Fibroblast of skin of left biceps (primary cell): ENCODE data around the gene PRDM5.
A peak's percentile ranks its signal among the peaks of the same experiment; 100 is the strongest.

Experiments
- DNase-seq, 2 experiments: peaks; one replicate each; pipeline ENCODE4 v3.0.0-alpha.2; 2013; ENCODE audit warnings: low read depth in 2 of 2

PRDM5 gene

DNA sequence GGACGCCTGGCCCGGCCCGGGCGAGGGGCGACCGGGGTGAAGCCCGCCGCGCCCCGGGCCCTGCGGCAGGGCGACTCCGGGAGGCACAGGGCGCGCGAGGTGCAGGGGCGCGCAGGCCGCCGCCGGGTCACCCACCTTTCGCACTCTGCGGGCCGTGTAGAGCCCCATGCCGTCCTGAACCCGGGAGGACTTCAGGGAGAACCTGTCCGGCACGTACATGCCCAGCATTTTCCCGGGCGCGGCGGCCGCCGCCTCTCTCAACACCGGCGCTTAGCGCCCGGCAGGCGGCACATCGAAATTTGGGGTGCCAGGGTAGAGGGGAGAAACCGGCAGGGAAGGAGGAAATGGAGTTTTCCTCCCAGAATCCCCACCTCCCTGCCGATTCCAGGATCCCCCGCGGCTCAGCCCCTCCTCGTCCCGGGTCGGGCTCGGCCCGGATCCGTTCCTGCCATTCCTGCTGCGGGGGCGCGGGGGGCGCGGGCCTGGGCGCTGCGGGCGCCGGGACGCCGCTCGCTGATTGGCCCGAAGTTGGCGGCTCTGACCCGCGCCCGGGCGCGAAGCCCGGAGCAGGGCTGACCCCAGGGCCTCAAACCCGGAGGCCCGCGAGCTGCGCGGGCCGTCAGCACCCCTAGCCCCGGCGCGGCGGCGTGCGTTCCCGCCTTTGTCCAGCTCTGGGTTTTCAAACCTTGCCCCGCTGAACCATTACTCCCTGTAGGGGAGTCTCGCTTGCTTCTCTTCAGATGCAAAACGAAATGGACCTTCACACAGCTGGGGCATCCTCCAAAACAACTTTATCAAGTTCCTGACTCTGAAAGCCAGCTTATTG is at the start of gene PRDM5:
TSS of gene PRDM5 (minus strand) at position 346 of the 826 bp plus-strand sequence. CDS start at position 228, 118 bp downstream.
- peak; percentile 13 to 21 for DNase-seq

DNA sequence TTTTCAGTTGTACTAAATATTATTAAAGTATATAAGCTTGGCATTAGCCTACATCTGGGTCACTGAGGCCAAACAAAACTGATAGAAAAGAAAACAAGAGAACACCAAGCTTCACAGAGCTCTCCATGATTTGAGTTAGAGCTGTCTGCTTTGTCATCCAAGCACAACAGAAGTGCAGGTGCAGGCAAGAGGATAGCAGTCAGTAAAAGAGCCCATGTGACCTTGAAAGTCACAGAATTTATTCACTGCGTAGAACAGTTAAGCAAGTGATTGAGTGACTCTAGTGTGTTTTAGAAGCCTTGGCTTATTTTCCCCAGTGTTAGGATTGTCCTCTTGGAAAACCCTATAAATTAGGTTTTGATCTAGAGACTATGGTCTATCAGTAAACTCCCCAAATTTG is 49.4 kb upstream of the PRDM5 start:
- DNase-seq = no peak

- DNase-seq = no peak
These were observed 43.4 kb upstream of the PRDM5 start for GRCh38 chr4:120965938-120966337.

- no peak for DNase-seq
These were observed 42.1 kb upstream of the PRDM5 start for GRCh38 chr4:120964596-120964995.

DNA sequence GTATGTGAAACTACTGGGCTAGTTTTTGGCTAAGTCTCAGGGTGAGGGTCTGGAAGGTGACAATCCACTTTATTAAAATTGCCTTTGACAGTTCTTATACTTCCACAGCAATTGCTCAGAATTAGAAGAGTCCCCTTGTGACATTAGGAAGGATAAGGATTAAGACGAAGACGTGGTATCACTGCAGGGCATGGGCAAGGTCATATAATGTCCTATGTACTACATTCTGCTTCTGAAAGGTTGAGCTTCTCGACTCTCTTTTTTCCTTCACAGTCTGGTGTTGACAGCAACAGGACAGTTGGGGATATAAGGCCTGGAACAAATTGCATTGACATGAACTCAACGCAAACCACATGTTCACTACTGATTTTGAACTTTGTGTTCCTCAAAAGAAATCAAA is 40.9 kb upstream of the PRDM5 start:
- DNase-seq = no peak

DNA sequence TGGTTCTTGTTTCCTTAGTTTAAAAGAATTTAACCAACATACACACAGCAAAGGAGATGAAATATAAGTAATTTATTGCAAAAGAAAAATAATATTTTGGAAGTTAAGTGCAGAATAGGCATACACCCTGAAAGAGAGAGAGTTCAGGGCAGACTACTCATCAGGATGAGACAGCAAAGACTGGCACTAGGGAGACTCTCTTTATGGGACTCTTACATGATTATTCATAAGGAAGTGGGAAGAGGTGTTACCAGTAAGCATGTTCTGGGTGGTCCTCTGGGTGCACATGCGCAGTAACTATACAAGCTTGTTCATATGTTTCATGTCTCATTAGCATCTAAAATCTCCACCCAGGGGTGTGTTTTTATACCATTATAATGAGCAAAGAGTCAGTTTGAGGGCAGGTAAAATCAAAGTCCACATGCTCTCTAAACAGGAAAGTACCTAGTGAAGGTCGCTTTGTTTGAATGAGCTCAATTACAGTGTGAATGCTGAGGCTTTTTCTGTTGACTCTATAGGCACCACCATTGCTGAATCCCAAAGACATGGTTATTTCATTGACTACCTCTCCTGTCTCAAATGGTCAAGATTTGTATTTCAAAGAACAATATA is 38.2 kb upstream of the PRDM5 start:
- no peak for DNase-seq

- no peak for DNase-seq
These were observed 25.9 kb upstream of the PRDM5 start for GRCh38 chr4:120948382-120948781.

DNA sequence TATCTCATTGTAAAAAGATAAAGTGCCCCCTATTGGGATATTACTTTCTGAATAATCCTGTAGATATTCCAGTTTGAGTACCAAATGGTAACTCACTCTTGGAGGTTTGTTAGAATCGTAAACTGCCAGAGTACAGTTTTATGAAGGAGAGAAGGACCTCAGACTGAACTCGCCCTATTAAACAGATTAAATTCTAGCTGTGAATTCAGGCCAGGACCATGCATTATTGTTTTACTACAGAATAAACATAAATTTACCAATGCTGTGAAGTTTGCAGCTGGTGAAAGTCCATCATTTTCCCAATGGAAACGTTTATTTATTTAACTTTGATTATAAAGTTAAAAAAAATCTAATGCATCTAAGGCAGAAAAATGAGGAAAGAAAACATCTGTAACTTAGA is 20.2 kb upstream of the PRDM5 start:
- no peak for DNase-seq

DNA sequence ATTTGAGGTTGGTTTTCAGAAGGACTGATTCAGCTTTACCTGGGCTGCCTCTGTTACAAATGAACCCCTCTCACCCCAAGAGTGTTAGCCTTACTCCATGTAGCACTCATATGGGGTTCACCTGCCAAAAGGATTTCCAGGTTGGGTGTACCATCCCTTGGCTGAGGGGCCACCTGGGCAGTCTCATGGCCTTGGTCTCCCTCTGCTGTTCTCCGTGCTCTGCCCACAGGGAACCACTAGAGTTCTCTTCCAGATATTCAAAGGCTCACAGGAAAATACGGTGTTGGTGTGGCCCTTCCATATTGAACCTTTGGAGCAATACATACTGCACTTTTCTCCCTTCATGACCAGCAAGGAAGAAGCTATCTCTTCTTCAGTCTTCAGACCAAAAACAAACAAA is 18.0 kb upstream of the PRDM5 start:
- DNase-seq = no peak

- no peak for DNase-seq
These were observed 17.2 kb upstream of the PRDM5 start for GRCh38 chr4:120939693-120940092.

DNA sequence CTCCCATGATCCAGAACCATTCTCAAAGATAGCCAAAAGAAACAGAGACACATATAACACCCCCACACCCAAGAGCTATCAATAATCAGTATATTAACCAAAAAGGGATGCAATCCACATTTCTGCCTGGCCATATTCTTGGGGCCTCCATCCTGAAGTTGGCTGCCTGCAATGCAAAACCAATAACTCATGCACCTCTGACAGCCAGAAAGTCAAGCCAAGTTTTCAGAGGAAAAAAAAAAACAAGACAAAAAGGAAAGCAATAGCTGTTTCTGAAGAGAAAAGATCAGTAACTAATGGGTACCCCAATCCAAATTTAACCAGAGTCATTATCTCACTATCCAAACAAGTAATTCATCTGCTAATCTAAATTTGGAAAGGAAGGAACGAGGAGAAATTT is 7.3 kb upstream of the PRDM5 start:
- no peak for DNase-seq

GRCh38 chr4:120927801-120928409 is 5.4 kb upstream of the PRDM5 start:
- DNase-seq = peak; percentile 16 to 29

- no peak for DNase-seq
These were observed 4.0 kb upstream of the PRDM5 start for GRCh38 chr4:120926358-120927025.

- DNase-seq = no peak
These were observed 2.4 kb upstream of the PRDM5 start for GRCh38 chr4:120924931-120925330.

DNA sequence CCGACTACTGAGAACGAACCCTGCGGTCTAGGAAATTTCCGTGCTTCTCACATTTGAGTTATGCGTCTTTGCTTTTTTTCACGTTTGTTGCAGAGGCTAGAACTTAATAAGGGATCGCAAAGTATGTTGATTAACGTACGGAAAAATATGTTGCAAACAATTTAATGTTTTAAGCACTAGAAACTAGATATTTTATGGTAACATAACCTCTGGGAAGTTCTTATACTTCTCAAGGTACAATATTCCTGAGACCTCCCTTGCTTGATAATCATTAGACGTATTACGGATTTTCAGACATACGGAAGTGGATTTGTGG is 639 bp upstream of the PRDM5 start:
- no peak for DNase-seq

DNA sequence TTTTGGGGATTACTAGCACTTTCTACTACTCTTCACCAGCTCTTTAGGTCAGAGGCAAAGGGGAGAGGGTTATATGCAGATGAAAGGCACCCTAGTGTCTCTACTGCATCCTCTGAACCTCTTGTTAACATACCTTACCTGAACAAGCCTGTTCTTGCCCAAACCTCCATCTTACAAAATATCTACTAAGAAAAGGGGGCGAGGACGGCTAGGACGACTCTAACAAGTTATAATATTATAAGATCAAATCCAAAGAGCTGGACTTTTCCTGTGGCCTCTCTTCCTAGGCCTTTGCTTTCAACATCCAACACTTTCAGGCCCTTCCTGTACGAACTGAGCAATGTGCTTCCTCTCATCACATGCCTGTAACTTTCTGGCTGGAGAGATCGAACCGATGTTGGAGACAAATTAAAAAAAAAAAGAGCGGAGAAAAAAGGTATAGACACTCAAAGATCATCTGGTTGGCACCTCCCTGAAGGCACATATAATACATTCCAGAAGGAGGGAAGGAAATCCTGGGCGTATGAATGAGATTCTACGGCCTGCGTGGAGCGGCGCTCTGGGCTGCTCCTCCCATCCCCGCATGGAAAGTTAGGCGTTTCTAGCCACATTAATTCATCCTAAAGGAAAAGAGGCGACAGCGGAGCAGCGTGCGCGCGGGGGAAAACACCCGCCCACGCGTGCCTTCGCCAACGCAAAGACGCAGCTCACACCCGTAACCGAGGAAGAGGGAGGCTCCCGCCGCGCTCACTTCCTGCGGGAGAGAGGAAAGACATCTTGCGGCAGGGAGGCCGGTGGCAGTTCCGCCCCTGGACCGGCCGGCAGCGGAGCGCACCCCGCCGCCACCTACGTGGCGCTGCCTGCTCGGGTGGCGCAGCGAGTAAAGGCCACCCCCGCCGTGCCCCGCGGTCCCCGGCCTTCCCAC is 808 bp downstream of the PRDM5 start:
- DNase-seq = peak; percentile 32 to 36

- no peak for DNase-seq
These were observed 1.9 kb downstream of the PRDM5 start for GRCh38 chr4:120920666-120921065.

GRCh38 chr4:120919358-120919757 is 3.2 kb downstream of the PRDM5 start:
- no peak for DNase-seq

GRCh38 chr4:120918788-120919187 is 3.7 kb downstream of the PRDM5 start:
- no peak for DNase-seq

DNA sequence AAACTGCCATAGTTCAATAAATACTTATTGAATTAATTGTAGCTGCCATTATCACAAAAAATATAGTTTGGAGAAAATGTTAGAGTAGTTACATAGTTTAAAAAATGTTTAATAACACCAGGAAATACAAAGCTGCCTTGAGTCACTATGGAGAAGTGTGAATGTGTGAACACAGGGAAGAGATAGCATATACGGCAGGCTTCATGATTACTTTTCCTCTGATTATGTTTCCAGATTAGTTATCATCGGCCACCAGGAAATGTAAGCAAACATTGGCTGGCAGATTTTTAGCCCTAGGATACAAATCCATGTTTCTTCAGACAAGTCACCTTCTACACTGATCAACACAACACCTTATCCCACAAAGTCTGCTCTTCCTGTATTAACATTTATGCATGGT is 4.4 kb downstream of the PRDM5 start:
- no peak for DNase-seq

DNA sequence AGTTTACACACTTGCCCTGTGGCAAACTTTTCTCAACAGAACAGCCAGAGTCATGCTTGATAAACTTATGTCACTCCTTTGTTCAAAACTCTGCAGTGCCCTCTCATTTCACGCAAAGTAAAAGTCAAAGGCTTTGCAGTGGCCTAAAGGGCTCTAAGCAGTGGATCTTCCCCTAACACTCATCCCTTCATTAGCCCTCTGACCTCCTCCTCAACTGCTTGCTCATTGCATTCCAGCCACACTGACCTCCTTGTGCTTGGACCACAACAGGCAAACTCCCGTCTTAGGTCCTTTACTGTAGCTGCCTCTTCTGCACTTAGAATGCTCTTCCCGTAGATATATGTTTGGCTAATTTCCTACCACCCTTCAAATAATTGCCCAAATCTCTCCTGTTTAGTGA is 5.6 kb downstream of the PRDM5 start:
- no peak for DNase-seq

DNA sequence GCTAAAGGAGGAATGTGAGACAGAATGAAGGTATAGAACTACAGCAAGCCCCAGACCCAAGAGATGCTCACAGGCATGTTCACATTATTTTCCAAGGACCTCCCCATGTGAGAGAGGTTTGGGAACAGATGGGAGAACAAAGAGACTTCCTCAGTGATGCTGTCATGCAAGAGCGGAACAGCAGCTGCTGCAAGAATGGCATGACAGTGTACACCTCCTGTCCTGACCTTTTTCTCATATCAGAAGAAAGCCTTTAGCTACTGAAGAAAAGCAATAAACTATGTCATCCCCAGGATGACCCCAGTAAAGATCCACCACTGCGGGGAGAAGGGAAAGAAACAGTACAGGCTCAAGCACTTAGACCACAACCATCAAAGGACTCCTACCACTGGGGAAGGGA is 7.2 kb downstream of the PRDM5 start:
- no peak for DNase-seq
